Left lung (tissue), 10 donors: ENCODE results near the gene LIN7B. TPM values are rescaled to one million over a fixed set of nuclear protein-coding genes. Genes with fewer than 3 reads are reported as not detected.

Source experiments
- ATAC-seq: fragments of 200-7000 bp; cut with Tn5 transposase; one replicate; pipeline ENCODE4 v1.9.1; 2020; ENCODE audit warnings: moderate library complexity
- DNase-seq, 4 donors: peaks; one replicate each; pipeline ENCODE4 v3.0.0-alpha.2; 2013 to 2020
- H3K27ac ChIP-seq, 2 donors: fragments of 200-600 bp; sonication (generic) in 1 of 2; one replicate each; pipeline versions ENCODE4 v1.5.0 to v1.8.0; 2020 to 2021
- H3K27me3 ChIP-seq, 2 donors: fragments of 200-600 bp; sonication (generic) in 1 of 2; one replicate each; pipeline versions ENCODE4 v1.5.0 to v1.8.0; 2020 to 2021
- H3K36me3 ChIP-seq, 2 donors: fragments of 200-600 bp; sonication (generic) in 1 of 2; one replicate each; pipeline versions ENCODE4 v1.5.0 to v1.8.0; 2020 to 2021
- H3K4me1 ChIP-seq, 2 donors: fragments of 200-600 bp; one replicate each; pipeline ENCODE4 v1.8.0; 2021
- H3K4me3 ChIP-seq, 2 donors: fragments of 200-600 bp; sonication (generic) in 1 of 2; one replicate each; pipeline versions ENCODE4 v1.5.0 to v1.8.0; 2020 to 2021; ENCODE audit warnings: mild to moderate bottlenecking in 1 of 2
- H3K9me3 ChIP-seq, 2 donors: fragments of 200-600 bp; sonication (generic) in 1 of 2; one replicate each; pipeline versions ENCODE4 v1.5.0 to v1.8.0; 2020 to 2021
- CTCF ChIP-seq, 2 donors: fragments of 200-600 bp; sonication (generic) in 1 of 2; IDR thresholded peaks; one replicate each; pipeline versions ENCODE4 v1.5.0 to v1.8.0; 2021; ENCODE audit warnings: antibody characterized with exemption in 2 of 2
- intact Hi-C, 2 donors: fragments of 100-400 bp; cut with DNase I; formaldehyde crosslinking; loops; one replicate each; pipeline versions ENCODE4 v1.11.2 to v1.14.2; 2022
- polyA plus RNA-seq, 6 donors: library from polyadenylated mRNA; unstranded; fragments of 120-200 nt; gene quantifications; one replicate each; pipeline ENCODE4 v1.2.1, GENCODE V29; 2013; ENCODE audit not compliant: insufficient read length in 6 of 6
- total RNA-seq, 2 donors: library from RNA; stranded (reverse); fragmentation: NEBNext Ultra II Directional; extraction: Animal tissue kit (Norgen Biotek cat#: 25700); gene quantifications; one replicate each; pipeline ENCODE4 v1.2.1, GENCODE V29; 2021
- donor health status: DM: no; HTN: yes; CAD: no.
- donor health status: DM: no; HTN: no; CAD: no.

Gene LIN7B
- total and polyA plus RNA-seq, 8 donors = 6.5 to 12.5 (median 8.1) TPM

- Histone ChIP-seq H3K27ac (peak within 1 kb of the TSS; percentile 69 to 86), H3K9me3 (no peaks in the 10 kb centered on the region), H3K4me3 (peak within 1 kb of the TSS; percentile 90 to 99), H3K36me3 (peaks cover 2 to 33% of the 10 kb centered on the region in 2 donors), H3K4me1 (peaks cover 12 to 35% of the 10 kb centered on the region in 2 donors), H3K27me3 (no peaks in the 10 kb centered on the region)
- peak; percentile 99 to 100 (median 99) for DNase-seq
- intact Hi-C loops = no loop called here
- ATAC-seq = peak; percentile 99
- TF ChIP-seq CTCF (IDR thresholded peaks at IDR 0.05) = peak in 1 of 2 donors; percentile 7
Measured at GRCh38 chr19:49085020-49085867, 28.9 kb upstream of the LIN7B start, which contains the start of gene SNRNP70. SNRNP70 (plus strand) TSS chr19:49085451; CDS start chr19:49086415, 964 bp downstream.

DNA sequence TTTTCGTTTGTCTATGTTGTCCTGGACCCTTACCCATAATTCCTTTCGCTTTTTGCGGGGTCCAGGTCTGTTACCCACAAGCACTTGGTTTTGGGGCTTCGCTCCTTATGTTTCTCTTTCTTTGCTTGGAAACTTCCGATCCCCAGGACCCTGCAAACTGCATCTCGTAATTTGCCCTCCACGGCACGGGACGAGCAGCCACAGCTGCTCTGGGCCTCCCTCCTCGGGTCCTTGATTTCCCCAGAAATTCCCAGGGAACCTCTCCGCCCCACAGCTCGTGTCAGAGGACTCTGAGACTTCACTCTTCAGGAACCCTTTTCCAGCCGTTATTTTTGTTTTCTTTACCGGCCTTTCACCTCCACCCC, 28.3 kb upstream of the LIN7B start:
- Histone ChIP-seq H3K27ac (peak overlapping the region; percentile 69 to 86), H3K4me3 (peak overlapping the region; percentile 90 to 99), H3K36me3 (peaks cover 6 to 40% of the 10 kb centered on the region in 2 donors), H3K4me1 (peaks cover 12 to 35% of the 10 kb centered on the region in 2 donors), H3K27me3 (no peaks in the 10 kb centered on the region), H3K9me3 (no peaks in the 10 kb centered on the region)
- TF ChIP-seq CTCF (IDR thresholded peaks at IDR 0.05) = no peak
- intact Hi-C loops = no loop called here
- DNase-seq (no peak), ATAC-seq (no peak)

GRCh38 chr19:49086296-49086695, 27.9 kb upstream of the LIN7B start:
- no peak overlapping the region for H3K27ac ChIP-seq
- peaks cover 6 to 44% of the 10 kb centered on the region in 2 donors for H3K36me3 ChIP-seq
- intact Hi-C loops = no loop called here
- H3K27me3 ChIP-seq = no peaks in the 10 kb centered on the region
- H3K9me3 ChIP-seq = no peaks in the 10 kb centered on the region
- peaks cover 12 to 35% of the 10 kb centered on the region in 2 donors for H3K4me1 ChIP-seq
- H3K4me3 ChIP-seq = peak overlapping the region; percentile 90 to 99
- no peak for DNase-seq
- ATAC-seq = no peak
- TF ChIP-seq CTCF (IDR thresholded peaks at IDR 0.05) = no peak

DNA sequence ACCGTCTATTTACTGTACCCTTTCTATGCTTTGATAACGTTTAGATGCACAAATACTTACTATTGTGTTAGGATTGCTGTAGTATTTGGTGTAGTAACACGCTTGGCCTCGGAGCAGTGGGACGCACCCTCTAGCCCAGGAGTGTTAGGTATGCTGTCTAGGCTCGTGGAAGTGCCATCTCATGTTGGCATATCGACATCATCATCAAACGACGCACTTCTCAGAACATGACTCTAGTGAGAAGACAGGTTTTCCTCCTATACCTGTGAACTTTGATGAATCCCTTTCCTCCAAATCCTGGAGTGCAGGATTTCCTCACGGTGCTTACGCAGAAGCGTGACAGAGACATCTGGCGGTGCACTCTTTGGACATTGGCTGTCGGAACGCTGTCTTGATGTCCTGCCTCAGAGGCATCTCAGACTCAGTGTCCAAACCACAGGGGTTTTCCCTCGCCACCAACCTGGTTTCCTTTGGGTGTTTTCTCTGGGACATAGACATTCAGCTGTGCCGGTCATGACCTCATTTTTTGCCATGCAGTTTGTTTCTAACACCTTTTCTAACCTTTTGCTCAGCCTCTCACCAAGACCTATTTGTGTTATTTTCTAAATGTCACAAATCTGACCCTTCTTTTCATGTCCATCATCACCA, 22.7 kb upstream of the LIN7B start:
- no peak for TF ChIP-seq CTCF (IDR thresholded peaks at IDR 0.05)
- Histone ChIP-seq H3K4me3 (no peak overlapping the region), H3K9me3 (no peaks in the 10 kb centered on the region), H3K4me1 (peaks cover 6 to 28% of the 10 kb centered on the region in 2 donors), H3K36me3 (peaks cover 6 to 96% of the 10 kb centered on the region in 2 donors), H3K27me3 (no peaks in the 10 kb centered on the region), H3K27ac (no peak overlapping the region)
- intact Hi-C loops = no loop called here
- no peak for ATAC-seq
- DNase-seq = no peak

- DNase-seq (no peak), ATAC-seq (no peak)
- Histone ChIP-seq H3K4me3 (no peak overlapping the region), H3K27ac (no peak overlapping the region), H3K4me1 (peaks cover 0 to 16% of the 10 kb centered on the region in 2 donors), H3K9me3 (no peaks in the 10 kb centered on the region), H3K27me3 (no peaks in the 10 kb centered on the region), H3K36me3 (peaks cover 6 to 100% of the 10 kb centered on the region in 2 donors)
- intact Hi-C loops = no loop called here
- TF ChIP-seq CTCF (IDR thresholded peaks at IDR 0.05) = no peak
Measured at GRCh38 chr19:49092686-49093085, 21.5 kb upstream of the LIN7B start.
